B cell (primary cell): ENCODE results near the gene LIPM. TPM values are rescaled to one million over a fixed set of nuclear protein-coding genes. Genes with fewer than 3 reads are reported as not detected.

Experiments used
- ATAC-seq: fragments of 200-7000 bp; cut with Tn5 transposase; one replicate; pipeline ENCODE4 v1.10.0; 2021; ENCODE audit warnings: low read depth, mild to moderate bottlenecking, moderate number of reproducible peaks, moderate library complexity
- CTCF ChIA-PET: fragments of 350-600 bp; sonication (Branson Sonifier 250); formaldehyde crosslinking; loops from one replicate; lab custom pipeline; 2021; ENCODE audit warnings: antibody characterized with exemption, inconsistent platforms; lab: Charles Lee
- POLR2A ChIA-PET: fragments of 350-600 bp; sonication (Branson Sonifier 250); formaldehyde crosslinking; loops from one replicate; lab custom pipeline; 2021; ENCODE audit warnings: antibody characterized with exemption; lab: Charles Lee
- DNase-seq: peaks from one replicate; pipeline ENCODE4 v3.0.0; 2013
- H2AFZ ChIP-seq: 2 replicates; pipeline ENCODE4 v1.6.1; 2012; ENCODE audit warnings: mild to moderate bottlenecking, low read depth, low read length; ENCODE audit not compliant: insufficient read depth, poor library complexity, severe bottlenecking
- H3K27ac ChIP-seq, 2 donors: 1 replicate in 1 of 2; 2 replicates in 1 of 2; pipeline ENCODE4 v1.5.1; 2012 to 2013; ENCODE audit warnings: low read length in 2 of 2, mild to moderate bottlenecking in 2 of 2, moderate library complexity in 1 of 2
- H3K27me3 ChIP-seq, 4 experiments: fragments of 200-600 bp in 1 of 4; sonication (generic) in 1 of 4; replicated peaks in 1 of 4; 1 replicate in 2 of 4; 2 replicates in 2 of 4; pipeline versions ENCODE4 v1.6.1 to v1.7.0; 2013 to 2016; ENCODE audit warnings: low read length in 3 of 4, mild to moderate bottlenecking in 2 of 4, mixed read lengths in 1 of 4, moderate library complexity in 1 of 4; ENCODE audit not compliant: insufficient read depth in 4 of 4, control insufficient read depth in 3 of 4; ENCODE audit errors: control extremely low read depth in 1 of 4
- H3K36me3 ChIP-seq, 2 experiments: replicated peaks in 1 of 2; 1 replicate in 1 of 2; 2 replicates in 1 of 2; pipeline versions ENCODE4 v1.6.1 to v1.7.1; 2013; ENCODE audit warnings: low read length in 1 of 2; ENCODE audit not compliant: insufficient read depth in 2 of 2, control insufficient read depth in 1 of 2; ENCODE audit errors: control extremely low read depth in 1 of 2, extremely low read depth in 1 of 2
- H3K4me1 ChIP-seq, 2 donors: fragments of 200-600 bp in 1 of 2; sonication (generic) in 1 of 2; 1 replicate in 1 of 2; 2 replicates in 1 of 2; pipeline versions ENCODE4 v1.5.1 to v1.6.1; 2013 to 2017; ENCODE audit warnings: low read length in 2 of 2; ENCODE audit not compliant: control insufficient read depth in 2 of 2, insufficient read depth in 2 of 2
- H3K4me2 ChIP-seq: replicated peaks from 2 replicates; pipeline ENCODE3; 2012; ENCODE audit warnings: mild to moderate bottlenecking, low read depth, low read length; ENCODE audit not compliant: poor library complexity, severe bottlenecking
- H3K4me3 ChIP-seq, 5 experiments: fragments of 200-600 bp in 1 of 5; sonication (generic) in 1 of 5; 1 replicate in 3 of 5; 2 replicates in 2 of 5; pipeline versions ENCODE4 v1.5.1 to v1.7.0; 2011 to 2016; ENCODE audit warnings: low read length in 4 of 5, mild to moderate bottlenecking in 4 of 5, low read depth in 2 of 5, control low read depth in 1 of 5, moderate library complexity in 1 of 5; ENCODE audit not compliant: insufficient read depth in 1 of 5; ENCODE audit errors: control extremely low read depth in 1 of 5, extremely low read depth in 1 of 5
- H3K79me2 ChIP-seq: fragments of 200-600 bp; sonication (generic); one replicate; pipeline ENCODE4 v1.6.0; 2016; ENCODE audit warnings: low read length; ENCODE audit not compliant: control insufficient read depth, insufficient read depth
- H3K9ac ChIP-seq: fragments of 200-600 bp; sonication (generic); 2 replicates; pipeline ENCODE4 v1.6.1; 2017; ENCODE audit warnings: mild to moderate bottlenecking, low read length, moderate library complexity
- H3K9me3 ChIP-seq, 3 donors: one replicate each; pipeline versions ENCODE4 v1.6.1 to v1.7.1; 2013; ENCODE audit warnings: low read length in 2 of 3; ENCODE audit not compliant: control insufficient read depth in 2 of 3, insufficient read depth in 1 of 3; ENCODE audit errors: control extremely low read depth in 1 of 3
- H4K20me1 ChIP-seq: 2 replicates; pipeline ENCODE4 v1.6.0; 2012; ENCODE audit warnings: mild to moderate bottlenecking, low read length; ENCODE audit not compliant: insufficient read depth, control insufficient read depth, poor library complexity, severe bottlenecking
- H3K27ac Mint-ChIP-seq: one replicate; pipeline ENCODE4 v1.8.0; 2021; ENCODE audit warnings: mixed read lengths
- H3K27me3 Mint-ChIP-seq: one replicate; pipeline ENCODE4 v1.8.0; 2021; ENCODE audit warnings: mixed read lengths
- H3K4me1 Mint-ChIP-seq: one replicate; pipeline ENCODE4 v1.8.0; 2021; ENCODE audit warnings: mixed read lengths
- H3K4me3 Mint-ChIP-seq: one replicate; pipeline ENCODE4 v1.8.0; 2021; ENCODE audit warnings: mixed read lengths
- H3K9me3 Mint-ChIP-seq: one replicate; pipeline ENCODE4 v1.8.0; 2022; ENCODE audit warnings: mixed read lengths; ENCODE audit not compliant: insufficient read depth
- EZH2 ChIP-seq: IDR thresholded peaks from 2 replicates; pipeline ENCODE4 v1.6.1; 2012; ENCODE audit warnings: borderline replicate concordance, low read depth, mild to moderate bottlenecking, moderate library complexity, low read length; ENCODE audit not compliant: insufficient read depth, poor library complexity, severe bottlenecking
- WGBS: methylation state at CpG from one replicate; pipeline ENCODE4 v1.1.5; 2013; ENCODE audit warnings: missing lambda C conversion rate; ENCODE audit not compliant: insufficient coverage; 5-methylcytosine and 5-hydroxymethylcytosine counted together
- intact Hi-C: fragments of 100-400 bp; cut with micrococcal nuclease; formaldehyde crosslinking; loops from one replicate; pipeline ENCODE4 v1.10.0; 2022
- polyA plus RNA-seq: library from polyadenylated mRNA; depleted of rRNA; stranded (reverse); fragments of >200 nt; gene quantifications from 2 replicates; pipeline ENCODE4 v1.2.3, GENCODE V29; 2012
- total RNA-seq, 2 donors: library from RNA; stranded (reverse); fragments of 120-200 nt in 1 of 2; gene quantifications; 1 replicate in 1 of 2; 2 replicates in 1 of 2; pipeline versions ENCODE4 v1.2.3 to v1.2.4, GENCODE V29; 2013 to 2022
- TF ChIP-seq, protein P1 (sequence below): fragments of 200-600 bp; IDR thresholded peaks from one replicate; pipeline ENCODE4 v1.8.0; 2022; ENCODE audit warnings: antibody characterized with exemption, mild to moderate bottlenecking

The LIPM gene
- total and polyA plus RNA-seq, 2 donors (not counting 1 experiment from before 2014, with no cell fraction given): not detected

DNA sequence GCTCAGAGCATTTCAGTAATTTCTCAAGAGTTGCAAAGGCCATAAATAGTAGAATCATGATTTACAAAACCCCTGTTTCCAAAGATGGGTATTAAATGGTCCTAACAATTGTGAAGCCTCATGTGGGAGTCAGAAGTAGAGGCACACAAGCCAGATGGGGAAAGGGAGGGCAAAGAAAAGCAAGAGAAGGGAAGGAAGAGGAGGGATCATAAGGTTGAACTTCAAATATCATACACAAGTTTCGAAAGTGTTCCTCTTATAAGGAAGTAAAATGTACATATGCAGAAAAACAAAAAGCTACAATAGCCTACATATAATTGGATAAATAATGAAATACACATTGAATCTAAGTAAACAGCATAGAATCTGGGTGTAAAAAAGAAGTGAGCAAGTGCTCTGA is 36.7 kb upstream of the LIPM start:
- DNase-seq (no peak), ATAC-seq (no peak)
- H3K27ac ChIP-seq: no peak overlapping the region
- Mint-ChIP-seq H3K27ac (no peak overlapping the region), H3K27me3 (no peaks in the 10 kb centered on the region), H3K9me3 (no peaks in the 10 kb centered on the region), H3K4me1 (peaks cover 1% of the 10 kb centered on the region), H3K4me3 (no peak overlapping the region)
- no peaks in the 10 kb centered on the region for H3K36me3 ChIP-seq
- no peak overlapping the region for H3K4me3 ChIP-seq
- no CpG with 5 or more reads among the region's 1 CpG for WGBS
- intact Hi-C loops: no loop called here
- H3K79me2 ChIP-seq: no peaks in the 10 kb centered on the region
- no peak overlapping the region for H3K4me2 ChIP-seq
- ChIA-PET POLR2A (no interaction called here), CTCF (no interaction called here)
- no peak for TF ChIP-seq EZH2
- TF ChIP-seq, protein P1, sequence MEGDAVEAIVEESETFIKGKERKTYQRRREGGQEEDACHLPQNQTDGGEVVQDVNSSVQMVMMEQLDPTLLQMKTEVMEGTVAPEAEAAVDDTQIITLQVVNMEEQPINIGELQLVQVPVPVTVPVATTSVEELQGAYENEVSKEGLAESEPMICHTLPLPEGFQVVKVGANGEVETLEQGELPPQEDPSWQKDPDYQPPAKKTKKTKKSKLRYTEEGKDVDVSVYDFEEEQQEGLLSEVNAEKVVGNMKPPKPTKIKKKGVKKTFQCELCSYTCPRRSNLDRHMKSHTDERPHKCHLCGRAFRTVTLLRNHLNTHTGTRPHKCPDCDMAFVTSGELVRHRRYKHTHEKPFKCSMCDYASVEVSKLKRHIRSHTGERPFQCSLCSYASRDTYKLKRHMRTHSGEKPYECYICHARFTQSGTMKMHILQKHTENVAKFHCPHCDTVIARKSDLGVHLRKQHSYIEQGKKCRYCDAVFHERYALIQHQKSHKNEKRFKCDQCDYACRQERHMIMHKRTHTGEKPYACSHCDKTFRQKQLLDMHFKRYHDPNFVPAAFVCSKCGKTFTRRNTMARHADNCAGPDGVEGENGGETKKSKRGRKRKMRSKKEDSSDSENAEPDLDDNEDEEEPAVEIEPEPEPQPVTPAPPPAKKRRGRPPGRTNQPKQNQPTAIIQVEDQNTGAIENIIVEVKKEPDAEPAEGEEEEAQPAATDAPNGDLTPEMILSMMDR: no peak
- no peaks in the 10 kb centered on the region for H3K4me1 ChIP-seq
- no peaks in the 10 kb centered on the region for H3K9me3 ChIP-seq
- no peaks in the 10 kb centered on the region for H4K20me1 ChIP-seq
- no peak overlapping the region for H3K9ac ChIP-seq
- H3K27me3 ChIP-seq: no peaks in the 10 kb centered on the region
- no peak overlapping the region for H2AFZ ChIP-seq

DNA sequence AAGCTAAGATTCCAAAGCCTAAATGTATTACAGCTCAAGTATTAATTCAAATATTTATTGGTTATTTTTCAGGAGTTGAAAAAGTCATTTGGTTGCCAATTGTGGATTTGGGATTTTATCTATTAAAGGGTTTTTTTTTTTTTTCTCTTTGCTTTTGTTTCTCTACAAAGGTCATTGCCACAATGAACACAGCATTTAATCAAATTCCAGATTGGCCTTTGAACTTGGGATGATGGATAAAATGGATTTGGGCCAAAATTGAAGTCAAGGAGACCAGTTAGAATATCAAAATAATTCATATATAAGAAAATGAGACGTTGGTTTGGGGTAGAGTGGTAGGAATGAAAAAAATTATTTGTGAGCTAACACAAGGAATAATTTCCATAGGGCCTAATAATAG is 33.1 kb upstream of the LIPM start:
- ChIA-PET CTCF (interaction anchor here (0.7 kb wide), 1 partner anchor 10 kb away, joined by 4 read pairs; the partner anchor contains the start of gene LIPN), POLR2A (no interaction called here)
- WGBS: no CpG with 5 or more reads among the region's 1 CpG
- Histone ChIP-seq H3K36me3 (no peaks in the 10 kb centered on the region), H3K27ac (no peak overlapping the region), H3K9ac (no peak overlapping the region), H3K79me2 (no peaks in the 10 kb centered on the region), H3K4me2 (no peak overlapping the region), H3K27me3 (no peaks in the 10 kb centered on the region), H2AFZ (no peak overlapping the region), H4K20me1 (no peaks in the 10 kb centered on the region), H3K9me3 (no peaks in the 10 kb centered on the region), H3K4me3 (no peak overlapping the region), H3K4me1 (no peaks in the 10 kb centered on the region)
- intact Hi-C loops: no loop called here
- DNase-seq (no peak), ATAC-seq (no peak)
- no peak overlapping the region for H3K27ac Mint-ChIP-seq
- TF ChIP-seq, protein P1: no peak
- TF ChIP-seq EZH2: no peak
- H3K4me1 Mint-ChIP-seq: no peaks in the 10 kb centered on the region
- H3K27me3 Mint-ChIP-seq: no peaks in the 10 kb centered on the region
- H3K9me3 Mint-ChIP-seq: no peaks in the 10 kb centered on the region
- H3K4me3 Mint-ChIP-seq: no peak overlapping the region
